ENCODE data around the gene C2CD2.

GRCh38 chr21:41856572-41856971 lies 97.2 kb downstream of the C2CD2 start:
- TF ChIP-seq POLR2A (IDR thresholded peaks at IDR 0.05) (no peak), POLR2AphosphoS5 (IDR thresholded peaks at IDR 0.05) (no peak), CTCF (IDR thresholded peaks at IDR 0.05) (no peak)

Data from transverse colon (tissue), 4 donors.